AG04450 (cell line): ENCODE results near the gene ALDH4A1. TPM values are rescaled to one million over a fixed set of nuclear protein-coding genes. Genes with fewer than 3 reads are reported as not detected.

Source experiments
- CTCF ChIA-PET: fragments of 300-600, 350-600 bp; formaldehyde crosslinking; extraction: SDS; loops from one replicate; lab custom pipeline; 2022; ENCODE audit warnings: antibody characterized with exemption, inconsistent platforms; lab: Charles Lee
- POLR2A ChIA-PET: fragments of 350-600 bp; formaldehyde crosslinking; extraction: SDS; loops from one replicate; lab custom pipeline; 2021; ENCODE audit warnings: antibody characterized with exemption, inconsistent platforms; lab: Yijun Ruan, JAX
- DNase-seq: peaks from one replicate; pipeline ENCODE4 v3.0.0-alpha.2; 2011; ENCODE audit warnings: low read depth, low spot score
- H3K27ac ChIP-seq: one replicate; pipeline ENCODE4 v1.5.1; 2012; ENCODE audit warnings: low read depth, low read length, control low read depth
- H3K27me3 ChIP-seq: one replicate; pipeline ENCODE4 v1.6.0; 2012; ENCODE audit warnings: low read length; ENCODE audit not compliant: control insufficient read depth, insufficient read depth
- H3K4me3 ChIP-seq: 2 replicates; pipeline ENCODE4 v1.5.1; 2011; ENCODE audit warnings: mild to moderate bottlenecking, low read depth, low read length, control low read depth
- H3K9me3 ChIP-seq: 2 replicates; pipeline ENCODE4 v1.5.1; 2012; ENCODE audit warnings: low read length; ENCODE audit not compliant: control insufficient read depth, insufficient read depth
- CTCF ChIP-seq: IDR thresholded peaks from 2 replicates; pipeline ENCODE4 v1.5.1; 2011; ENCODE audit warnings: low read depth, low read length, control low read depth, inconsistent platforms
- polyA plus RNA-seq: library from polyadenylated mRNA; depleted of rRNA; stranded (reverse); fragments of >200 nt; gene quantifications from 2 replicates; pipeline ENCODE4 v1.2.3, GENCODE V29; 2011

ALDH4A1 gene
- polyA plus RNA-seq, 1 experiment = 8.8 TPM

GRCh38 chr1:18920931-18921330 lies 18.6 kb upstream of the ALDH4A1 start:
- H3K9me3 ChIP-seq = no peaks in the 10 kb centered on the region; the same call in 1 of the 2 replicates
- H3K27ac ChIP-seq = no peak overlapping the region
- CTCF ChIA-PET = interaction anchor here (0.6 to 3.1 kb wide), 2 partner anchors 8 to 15 kb away, joined by 3 to 34 read pairs; no protein-coding TSS in a partner anchor
- H3K27me3 ChIP-seq = no peaks in the 10 kb centered on the region
- TF ChIP-seq CTCF = no peak
- no peak overlapping the region for H3K4me3 ChIP-seq
- POLR2A ChIA-PET = no interaction called here
- DNase-seq = no peak

GRCh38 chr1:18919956-18920355 lies 17.6 kb upstream of the ALDH4A1 start:
- Histone ChIP-seq H3K27me3 (no peaks in the 10 kb centered on the region), H3K4me3 (no peak overlapping the region), H3K9me3 (no peaks in the 10 kb centered on the region; the same call in 1 of the 2 replicates), H3K27ac (no peak overlapping the region)
- POLR2A ChIA-PET = no interaction called here
- CTCF ChIA-PET = interaction anchor here (3.1 kb wide), 1 partner anchor 7 kb away, joined by 34 read pairs; no protein-coding TSS in a partner anchor
- DNase-seq = no peak
- TF ChIP-seq CTCF = no peak

- POLR2A ChIA-PET = no interaction called here
Measured at GRCh38 chr1:18919197-18919905, 17.0 kb upstream of the ALDH4A1 start.

GRCh38 chr1:18918417-18918816 lies 16.1 kb upstream of the ALDH4A1 start:
- no peak overlapping the region for H3K27ac ChIP-seq
- ChIA-PET CTCF (no interaction called here), POLR2A (interaction anchor here (0.6 kb wide), 1 partner anchor 33 kb away, joined by 3 read pairs; no protein-coding TSS in a partner anchor)
- DNase-seq = no peak
- H3K9me3 ChIP-seq = no peaks in the 10 kb centered on the region; the same call in 1 of the 2 replicates
- no peak overlapping the region for H3K4me3 ChIP-seq
- TF ChIP-seq CTCF = no peak
- no peaks in the 10 kb centered on the region for H3K27me3 ChIP-seq

More at GRCh38 chr1:18919197-18919905, 17.0 kb upstream of the ALDH4A1 start:
- no peak overlapping the region for H3K27ac ChIP-seq
- no peak for DNase-seq
- no peaks in the 10 kb centered on the region; the same call in 1 of the 2 replicates for H3K9me3 ChIP-seq
- TF ChIP-seq CTCF = no peak
- no peaks in the 10 kb centered on the region for H3K27me3 ChIP-seq
- CTCF ChIA-PET = interaction anchor here (0.6 kb wide), 1 partner anchor 46 kb away, joined by 3 read pairs; no protein-coding TSS in a partner anchor
- no peak overlapping the region for H3K4me3 ChIP-seq
